Testis (tissue), 2 donors: ENCODE measurements around the gene ZNF350.

ENCODE experiments used
- POLR2A ChIP-seq: fragments of 450-650 bp; IDR thresholded peaks from one replicate; pipeline ENCODE4 v1.6.1; 2017; ENCODE audit warnings: antibody characterized with exemption, mild to moderate bottlenecking, moderate library complexity
- TF ChIP-seq, protein P1 (sequence below), 3 experiments: fragments of 450-650 bp in 2 of 3; fragments of 200-600 bp in 1 of 3; sonication (generic) in 1 of 3; IDR thresholded peaks; one replicate each; pipeline ENCODE4 v1.5.1; 2016 to 2019; ENCODE audit warnings: antibody characterized with exemption in 3 of 3, mild to moderate bottlenecking in 2 of 3, moderate library complexity in 1 of 3

DNA sequence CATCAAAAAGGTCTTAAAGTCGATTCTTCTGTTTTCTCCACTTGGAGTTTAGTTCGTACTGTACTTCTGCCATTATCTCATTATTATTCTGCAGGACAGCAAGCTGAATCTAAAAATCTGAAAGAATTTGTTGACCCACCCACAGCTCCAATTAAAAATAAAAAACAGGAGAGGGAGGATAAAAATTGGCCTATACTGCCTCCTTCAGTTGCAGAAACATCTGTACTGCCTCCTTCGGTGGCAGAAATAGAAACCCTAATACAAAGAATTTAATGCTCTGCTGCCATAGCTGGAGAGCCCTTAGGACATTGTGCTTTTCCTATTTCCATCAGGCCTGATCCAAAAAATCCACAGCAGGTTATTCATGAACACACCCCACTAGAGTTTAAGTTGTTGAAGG, 9.8 kb downstream of the ZNF350 start:
- TF ChIP-seq, protein P1, sequence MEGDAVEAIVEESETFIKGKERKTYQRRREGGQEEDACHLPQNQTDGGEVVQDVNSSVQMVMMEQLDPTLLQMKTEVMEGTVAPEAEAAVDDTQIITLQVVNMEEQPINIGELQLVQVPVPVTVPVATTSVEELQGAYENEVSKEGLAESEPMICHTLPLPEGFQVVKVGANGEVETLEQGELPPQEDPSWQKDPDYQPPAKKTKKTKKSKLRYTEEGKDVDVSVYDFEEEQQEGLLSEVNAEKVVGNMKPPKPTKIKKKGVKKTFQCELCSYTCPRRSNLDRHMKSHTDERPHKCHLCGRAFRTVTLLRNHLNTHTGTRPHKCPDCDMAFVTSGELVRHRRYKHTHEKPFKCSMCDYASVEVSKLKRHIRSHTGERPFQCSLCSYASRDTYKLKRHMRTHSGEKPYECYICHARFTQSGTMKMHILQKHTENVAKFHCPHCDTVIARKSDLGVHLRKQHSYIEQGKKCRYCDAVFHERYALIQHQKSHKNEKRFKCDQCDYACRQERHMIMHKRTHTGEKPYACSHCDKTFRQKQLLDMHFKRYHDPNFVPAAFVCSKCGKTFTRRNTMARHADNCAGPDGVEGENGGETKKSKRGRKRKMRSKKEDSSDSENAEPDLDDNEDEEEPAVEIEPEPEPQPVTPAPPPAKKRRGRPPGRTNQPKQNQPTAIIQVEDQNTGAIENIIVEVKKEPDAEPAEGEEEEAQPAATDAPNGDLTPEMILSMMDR (IDR thresholded peaks at IDR 0.05) = no peak
- no peak for TF ChIP-seq POLR2A
